ENCODE results near the gene VPS25. TPM values are rescaled to one million over a fixed set of nuclear protein-coding genes. Genes with fewer than 3 reads are reported as not detected.
A peak's percentile ranks its signal among the peaks of the same experiment; 100 is the strongest.

Gene VPS25
- total RNA-seq, 1 donor from 2014 or later, result 30.9 TPM

- DNase-seq (ENCODE audit: low spot score), result no peak
- ATAC-seq, result no peak
Measured at GRCh38 chr17:42792545-42792944, 19.3 kb downstream of the VPS25 start.

- ATAC-seq (no peak), DNase-seq (ENCODE audit: low spot score) (no peak)
Measured at GRCh38 chr17:42795061-42795460, 21.8 kb downstream of the VPS25 start.

GRCh38 chr17:42795465-42795864 lies 22.2 kb downstream of the VPS25 start:
- DNase-seq (ENCODE audit: low spot score) (no peak), ATAC-seq (no peak)

- DNase-seq (ENCODE audit: low spot score) (no peak), ATAC-seq (no peak)
Measured at GRCh38 chr17:42796066-42796758, 23.0 kb downstream of the VPS25 start.

GRCh38 chr17:42797067-42798007 lies 24.1 kb downstream of the VPS25 start:
- ATAC-seq (peak; percentile 78), DNase-seq (ENCODE audit: low spot score) (peak; percentile 68)

GRCh38 chr17:42798011-42798382 lies 24.7 kb downstream of the VPS25 start:
- DNase-seq (ENCODE audit: low spot score), result no peak
- peak; percentile 20 for ATAC-seq

GRCh38 chr17:42798383-42799380 lies 25.4 kb downstream of the VPS25 start, which contains the start of the genes CNTD1 and COA3:
CNTD1 (plus strand) TSS chr17:42798861; CDS start chr17:42799068, 207 bp downstream.
COA3 (minus strand) TSS chr17:42798704; CDS start chr17:42798681, 23 bp downstream.
- DNase-seq (ENCODE audit: low spot score) (peak; percentile 89), ATAC-seq (peak; percentile 92)

- DNase-seq (ENCODE audit: low spot score) (no peak), ATAC-seq (no peak)
Measured at GRCh38 chr17:42803074-42803883, 30.0 kb downstream of the VPS25 start.

- DNase-seq (ENCODE audit: low spot score) (no peak), ATAC-seq (peak; percentile 75)
Measured at GRCh38 chr17:42804918-42805367, 31.7 kb downstream of the VPS25 start.

- DNase-seq (ENCODE audit: low spot score), result no peak
- ATAC-seq, result no peak
Measured at GRCh38 chr17:42806249-42806648, 33.0 kb downstream of the VPS25 start.

- peak; percentile 63 for DNase-seq (ENCODE audit: low spot score)
- ATAC-seq, result peak; percentile 92
Measured at GRCh38 chr17:42809250-42809649, 36.0 kb downstream of the VPS25 start.

GRCh38 chr17:42814633-42815399 lies 41.6 kb downstream of the VPS25 start:
- no peak for DNase-seq (ENCODE audit: low spot score)
- no peak for ATAC-seq

- DNase-seq (ENCODE audit: low spot score) (no peak), ATAC-seq (no peak)
Measured at GRCh38 chr17:42817866-42818265, 44.6 kb downstream of the VPS25 start.

GRCh38 chr17:42818379-42818778 lies 45.1 kb downstream of the VPS25 start:
- ATAC-seq, result no peak
- no peak for DNase-seq (ENCODE audit: low spot score)

GRCh38 chr17:42819939-42820535 lies 46.8 kb downstream of the VPS25 start:
- ATAC-seq (no peak), DNase-seq (ENCODE audit: low spot score) (no peak)

GRCh38 chr17:42821176-42821575 lies 47.9 kb downstream of the VPS25 start:
- ATAC-seq (no peak), DNase-seq (ENCODE audit: low spot score) (no peak)

GRCh38 chr17:42827472-42827871 lies 54.2 kb downstream of the VPS25 start:
- DNase-seq (ENCODE audit: low spot score), result no peak
- ATAC-seq, result no peak

Measured in left lobe of liver (tissue), 2 donors.